ENCODE data around the gene FRRS1.

Gene FRRS1

GRCh38 chr1:99674115-99675064 lies 92.0 kb downstream of the FRRS1 start:
- no peak for DNase-seq

DNA sequence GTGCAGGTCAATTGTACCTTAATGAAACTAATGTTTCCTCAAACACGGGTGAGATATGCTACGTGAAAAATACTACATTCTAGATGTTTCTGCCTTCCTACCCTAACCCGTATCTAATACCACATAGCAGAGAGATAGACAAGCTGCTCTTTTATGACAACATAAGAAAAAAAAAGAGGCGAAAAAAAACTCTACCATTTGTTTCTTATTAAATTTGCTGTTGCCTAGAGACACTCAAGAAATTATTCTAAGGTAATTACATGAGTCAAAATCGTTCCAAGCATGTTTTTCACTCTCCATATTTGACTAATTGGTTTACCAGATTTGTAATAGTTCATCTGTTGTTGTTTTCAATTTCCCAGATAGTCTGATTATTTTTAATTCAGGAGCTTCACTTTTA lies 93.1 kb downstream of the FRRS1 start:
- DNase-seq, result no peak

- DNase-seq, result no peak
Measured at GRCh38 chr1:99672530-99673213, 93.8 kb downstream of the FRRS1 start.

- DNase-seq, result no peak
Measured at GRCh38 chr1:99672038-99672437, 94.4 kb downstream of the FRRS1 start.

- no peak for DNase-seq
Measured at GRCh38 chr1:99670583-99670982, 95.9 kb downstream of the FRRS1 start.

- DNase-seq, result no peak
Measured at GRCh38 chr1:99669821-99670220, 96.6 kb downstream of the FRRS1 start.

DNA sequence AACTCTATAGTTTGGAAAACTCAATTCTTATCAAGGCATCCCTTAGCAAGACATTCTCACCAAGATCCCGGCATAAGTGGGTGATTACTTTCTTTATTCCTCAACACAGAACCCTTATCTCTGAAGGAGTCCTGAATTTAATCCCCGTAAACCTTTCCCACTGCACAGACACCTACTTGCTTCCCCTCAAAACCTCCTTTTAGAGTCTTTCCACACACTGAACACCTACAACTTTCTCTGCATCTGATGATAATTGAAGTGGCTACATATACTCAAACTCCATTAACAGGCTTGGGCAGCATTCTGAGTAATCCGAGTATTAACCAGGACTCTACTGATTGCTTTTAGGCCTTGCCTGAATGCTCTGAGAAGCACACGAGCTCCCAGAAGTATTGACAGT lies 97.1 kb downstream of the FRRS1 start:
- DNase-seq, result no peak

DNA sequence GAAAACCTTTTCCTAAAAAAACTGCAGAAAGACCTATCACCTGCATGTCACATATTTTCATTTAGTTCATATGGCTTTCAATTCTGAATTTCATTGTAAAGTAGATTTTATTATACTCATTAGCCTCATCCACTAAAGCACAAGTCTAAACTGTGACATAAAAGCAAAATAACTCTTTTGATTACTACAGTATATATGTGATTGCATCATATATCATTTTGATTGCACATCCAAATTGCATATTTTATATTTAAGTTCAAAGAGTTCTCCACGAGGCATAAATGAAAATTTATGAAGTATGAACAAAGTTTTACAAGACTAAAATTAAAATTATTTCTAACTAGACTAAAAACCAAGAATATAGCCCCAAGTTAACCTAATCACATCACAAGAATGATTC lies 101.2 kb downstream of the FRRS1 start:
- no peak for DNase-seq

DNA sequence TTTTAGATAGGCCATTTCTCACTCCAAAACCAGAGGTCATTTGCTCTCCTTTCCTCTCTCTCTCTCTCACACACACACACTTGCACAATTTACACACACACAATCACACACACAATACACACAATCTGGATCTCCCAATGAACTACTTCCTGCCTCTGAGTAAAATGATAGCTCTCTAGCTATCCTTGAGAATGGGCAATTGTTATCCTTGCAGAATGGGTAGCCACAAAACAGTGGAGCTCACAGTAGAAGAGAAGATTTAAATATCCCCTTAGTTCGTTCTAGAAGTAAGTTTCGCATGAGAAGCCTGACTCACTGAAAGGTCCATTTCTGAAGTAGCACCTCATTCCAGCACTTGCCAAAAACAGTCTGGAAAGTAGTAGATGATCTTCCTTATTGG lies 102.9 kb downstream of the FRRS1 start:
- no peak for DNase-seq

- no peak for DNase-seq
Measured at GRCh38 chr1:99662539-99663080, 103.8 kb downstream of the FRRS1 start.

- no peak for DNase-seq
Measured at GRCh38 chr1:99661780-99662179, 104.7 kb downstream of the FRRS1 start.

DNA sequence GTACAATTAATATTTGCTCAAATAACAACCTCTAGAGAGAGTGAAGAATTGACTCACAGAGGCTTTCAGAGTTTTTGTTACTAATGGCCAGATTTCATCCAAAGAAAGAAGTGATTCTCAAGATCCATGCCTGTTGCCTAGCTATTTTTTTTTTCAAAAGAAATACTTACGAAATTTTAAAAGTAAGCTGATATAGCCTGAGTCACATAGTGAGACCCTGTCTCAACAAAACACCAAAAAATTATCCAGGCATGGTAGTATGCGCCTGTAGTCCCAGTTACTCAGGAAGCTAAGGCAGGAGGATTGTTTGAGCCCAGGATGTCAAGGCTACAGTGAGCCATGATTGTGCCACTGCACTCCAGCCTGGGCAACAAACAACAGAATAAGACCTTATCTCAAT lies 105.9 kb downstream of the FRRS1 start:
- no peak for DNase-seq

- DNase-seq, result no peak
Measured at GRCh38 chr1:99659755-99660210, 106.7 kb downstream of the FRRS1 start.
